Activated CD4-positive, alpha-beta T cell treated with anti-CD3 and anti-CD28 coated beads for 36 hours (primary cell): ENCODE data around the gene SPARCL1. TPM values are rescaled to one million over a fixed set of nuclear protein-coding genes. Genes with fewer than 3 reads are reported as not detected.
"Not testable (repeated sequence)": the region's sequence is repeated elsewhere in the genome, so short reads cannot be mapped to it uniquely, and the experiment has no call there.

Source experiments
- ATAC-seq: fragments of 200-7000 bp; cut with Tn5 transposase; one replicate; pipeline ENCODE4 v1.10.0; 2021; ENCODE audit warnings: mild to moderate bottlenecking, moderate library complexity
- CTCF ChIA-PET: fragments of 350-600 bp; sonication (Branson Sonifier 250); formaldehyde crosslinking; loops from one replicate; lab custom pipeline; 2021; ENCODE audit warnings: antibody characterized with exemption; lab: Charles Lee
- POLR2A ChIA-PET: fragments of 350-600 bp; sonication (Branson Sonifier 250); formaldehyde crosslinking; loops from one replicate; lab custom pipeline; 2021; ENCODE audit warnings: antibody characterized with exemption, inconsistent platforms; lab: Charles Lee
- DNase-seq: peaks from one replicate; pipeline ENCODE4 v3.0.0-alpha.2; 2020
- H3K27ac Mint-ChIP-seq: one replicate; pipeline ENCODE4 v1.8.0; 2021; ENCODE audit warnings: mixed read lengths
- H3K27me3 Mint-ChIP-seq: one replicate; pipeline ENCODE4 v1.8.0; 2021; ENCODE audit warnings: mixed read lengths
- H3K36me3 Mint-ChIP-seq: one replicate; pipeline ENCODE4 v1.8.0; 2021; ENCODE audit warnings: low read depth, mixed read lengths
- H3K4me1 Mint-ChIP-seq: one replicate; pipeline ENCODE4 v1.8.0; 2021; ENCODE audit warnings: mixed read lengths
- H3K4me3 Mint-ChIP-seq: one replicate; pipeline ENCODE4 v1.8.0; 2021; ENCODE audit warnings: mild to moderate bottlenecking, moderate library complexity, mixed read lengths
- H3K9me3 Mint-ChIP-seq: one replicate; pipeline ENCODE4 v1.8.0; 2021; ENCODE audit warnings: low read depth, mixed read lengths
- intact Hi-C, 2 experiments: fragments of 100-400 bp; cut with DNase I in 1 of 2; cut with micrococcal nuclease in 1 of 2; formaldehyde crosslinking; loops; one replicate each; pipeline versions ENCODE4 v1.14.2 to v1.15.1; 2022 to 2024; cut with DNase I, micrococcal nuclease
- total RNA-seq, 2 experiments: library from RNA; stranded (reverse); gene quantifications; one replicate each; pipeline ENCODE4 v1.2.3, GENCODE V29; 2021

Gene SPARCL1
- total RNA-seq, 2 experiments from 2014 or later: not detected

- peaks cover 4% of the 10 kb centered on the region for H3K36me3 Mint-ChIP-seq
- ATAC-seq (no peak), DNase-seq (no peak)
- H3K4me3 Mint-ChIP-seq: no peak overlapping the region
- H3K9me3 Mint-ChIP-seq: peaks cover 1% of the 10 kb centered on the region
- intact Hi-C loops: no loop called here
- no peak overlapping the region for H3K27ac Mint-ChIP-seq
- H3K27me3 Mint-ChIP-seq: no peaks in the 10 kb centered on the region
- no peaks in the 10 kb centered on the region for H3K4me1 Mint-ChIP-seq
- ChIA-PET POLR2A (no interaction called here), CTCF (interaction anchor here (1.5 to 2.2 kb wide), 3 partner anchors 13 to 127 kb away, joined by 3 to 8 read pairs (median 6); no protein-coding TSS in a partner anchor)
These were observed 47.8 kb downstream of the SPARCL1 start for GRCh38 chr4:87481377-87481776.

- no peak for DNase-seq
- Mint-ChIP-seq H3K27ac (no peak overlapping the region), H3K4me1 (no peaks in the 10 kb centered on the region), H3K36me3 (peaks cover 4% of the 10 kb centered on the region), H3K9me3 (peaks cover 1% of the 10 kb centered on the region), H3K4me3 (no peak overlapping the region), H3K27me3 (no peaks in the 10 kb centered on the region)
- CTCF ChIA-PET: no interaction called here
- POLR2A ChIA-PET: no interaction called here
- intact Hi-C loops: no loop called here
- no peak for ATAC-seq
These were observed 50.4 kb downstream of the SPARCL1 start for GRCh38 chr4:87478732-87479250.

- CTCF ChIA-PET: interaction anchor here (1.8 kb wide), 1 partner anchor 9 kb away, joined by 8 read pairs; no protein-coding TSS in a partner anchor
- no peak for ATAC-seq
- POLR2A ChIA-PET: no interaction called here
- no peak overlapping the region for H3K4me3 Mint-ChIP-seq
- H3K4me1 Mint-ChIP-seq: no peaks in the 10 kb centered on the region
- no peaks in the 10 kb centered on the region for H3K9me3 Mint-ChIP-seq
- no peaks in the 10 kb centered on the region for H3K36me3 Mint-ChIP-seq
- intact Hi-C loops: no loop called here
- H3K27ac Mint-ChIP-seq: no peak overlapping the region
- no peak for DNase-seq
- no peaks in the 10 kb centered on the region for H3K27me3 Mint-ChIP-seq
These were observed 52.2 kb downstream of the SPARCL1 start for GRCh38 chr4:87476934-87477333.

GRCh38 chr4:87469390-87469789 lies 59.8 kb downstream of the SPARCL1 start:
- POLR2A ChIA-PET: no interaction called here
- no peaks in the 10 kb centered on the region for H3K36me3 Mint-ChIP-seq
- H3K4me1 Mint-ChIP-seq: no peaks in the 10 kb centered on the region

GRCh38 chr4:87465739-87466366 lies 63.3 kb downstream of the SPARCL1 start:
- H3K9me3 Mint-ChIP-seq: no peaks in the 10 kb centered on the region

More at GRCh38 chr4:87469390-87469789, 59.8 kb downstream of the SPARCL1 start:
- Mint-ChIP-seq H3K4me3 (no peak overlapping the region), H3K27ac (no peak overlapping the region), H3K9me3 (no peaks in the 10 kb centered on the region), H3K27me3 (no peaks in the 10 kb centered on the region)
- CTCF ChIA-PET: interaction anchor here (6.2 kb wide), 1 partner anchor 116 kb away, joined by 58 read pairs; no protein-coding TSS in a partner anchor
- ATAC-seq (peak; percentile 16), DNase-seq (no peak)
- intact Hi-C loops: loop anchor here (5.0 kb wide), 1 partner anchor 117 kb away; no protein-coding TSS in a partner anchor

GRCh38 chr4:87462102-87462501 lies 67.1 kb downstream of the SPARCL1 start:
- Mint-ChIP-seq H3K36me3 (peaks cover 20% of the 10 kb centered on the region), H3K4me3 (no peak overlapping the region), H3K27me3 (no peaks in the 10 kb centered on the region), H3K27ac (no peak overlapping the region), H3K9me3 (no peaks in the 10 kb centered on the region), H3K4me1 (no peaks in the 10 kb centered on the region)
- ATAC-seq (no peak), DNase-seq (no peak)
- CTCF ChIA-PET: interaction anchor here (1.0 kb wide), 1 partner anchor 13 kb away, joined by 3 read pairs; no protein-coding TSS in a partner anchor
- POLR2A ChIA-PET: no interaction called here
- intact Hi-C loops: no loop called here

More at GRCh38 chr4:87465739-87466366, 63.3 kb downstream of the SPARCL1 start:
- no peak overlapping the region for H3K27ac Mint-ChIP-seq
- DNase-seq (no peak), ATAC-seq (no peak)
- H3K36me3 Mint-ChIP-seq: no peaks in the 10 kb centered on the region
- CTCF ChIA-PET: interaction anchor here (0.7 to 6.2 kb wide), 10 partner anchors 8 to 119 kb away, joined by 3 to 58 read pairs (median 3); no protein-coding TSS in a partner anchor
- no peaks in the 10 kb centered on the region for H3K4me1 Mint-ChIP-seq
- H3K27me3 Mint-ChIP-seq: no peaks in the 10 kb centered on the region
- intact Hi-C loops: loop anchor here (1.0 to 5.0 kb wide), 4 partner anchors 114 to 316 kb away; no protein-coding TSS in a partner anchor
- no peak overlapping the region for H3K4me3 Mint-ChIP-seq
- POLR2A ChIA-PET: no interaction called here

- no peak overlapping the region for H3K4me3 Mint-ChIP-seq
These were observed 67.9 kb downstream of the SPARCL1 start for GRCh38 chr4:87461281-87461700.

GRCh38 chr4:87458913-87459312 lies 70.3 kb downstream of the SPARCL1 start:
- CTCF ChIA-PET: interaction anchor here (0.9 to 2.4 kb wide), 2 partner anchors 8 to 10 kb away, joined by 3 to 11 read pairs; no protein-coding TSS in a partner anchor
- Mint-ChIP-seq H3K36me3 (peaks cover 26% of the 10 kb centered on the region), H3K4me3 (no peak overlapping the region), H3K27me3 (no peaks in the 10 kb centered on the region), H3K4me1 (no peaks in the 10 kb centered on the region), H3K27ac (no peak overlapping the region), H3K9me3 (no peaks in the 10 kb centered on the region)
- DNase-seq (no peak), ATAC-seq (no peak)
- POLR2A ChIA-PET: no interaction called here
- intact Hi-C loops: no loop called here

More at GRCh38 chr4:87461281-87461700, 67.9 kb downstream of the SPARCL1 start:
- Mint-ChIP-seq H3K27me3 (no peaks in the 10 kb centered on the region), H3K27ac (no peak overlapping the region), H3K9me3 (no peaks in the 10 kb centered on the region), H3K36me3 (peaks cover 20% of the 10 kb centered on the region), H3K4me1 (no peaks in the 10 kb centered on the region)
- ATAC-seq (no peak), DNase-seq (no peak)
- ChIA-PET CTCF (no interaction called here), POLR2A (no interaction called here)
- intact Hi-C loops: no loop called here

- Mint-ChIP-seq H3K4me1 (no peaks in the 10 kb centered on the region), H3K36me3 (peaks cover 21% of the 10 kb centered on the region), H3K9me3 (no peaks in the 10 kb centered on the region), H3K27ac (no peak overlapping the region), H3K27me3 (no peaks in the 10 kb centered on the region), H3K4me3 (no peak overlapping the region)
- no peak for ATAC-seq
- intact Hi-C loops: no loop called here
- no peak for DNase-seq
- ChIA-PET POLR2A (no interaction called here), CTCF (no interaction called here)
These were observed 77.6 kb downstream of the SPARCL1 start for GRCh38 chr4:87451537-87451936.

GRCh38 chr4:87446375-87446774 lies 82.8 kb downstream of the SPARCL1 start:
- H3K4me1 Mint-ChIP-seq, DNase-seq, H3K4me3 Mint-ChIP-seq, H3K9me3 Mint-ChIP-seq, H3K27me3 Mint-ChIP-seq, H3K27ac Mint-ChIP-seq, POLR2A ChIA-PET, ATAC-seq, intact Hi-C loops: not testable (repeated sequence)
- peaks cover 24% of the 10 kb centered on the region for H3K36me3 Mint-ChIP-seq
- CTCF ChIA-PET: interaction anchor here (0.6 kb wide), 1 partner anchor 953 kb away, joined by 3 read pairs; no protein-coding TSS in a partner anchor

- no peak for ATAC-seq
- Mint-ChIP-seq H3K9me3 (no peaks in the 10 kb centered on the region), H3K27me3 (no peaks in the 10 kb centered on the region), H3K4me3 (no peak overlapping the region), H3K4me1 (no peaks in the 10 kb centered on the region), H3K36me3 (peaks cover 21% of the 10 kb centered on the region), H3K27ac (no peak overlapping the region)
- ChIA-PET POLR2A (no interaction called here), CTCF (interaction anchor here (0.6 to 2.2 kb wide), 2 partner anchors 83 to 952 kb away, joined by 3 to 6 read pairs; no protein-coding TSS in a partner anchor)
- intact Hi-C loops: no loop called here
- no peak for DNase-seq
These were observed 83.2 kb downstream of the SPARCL1 start for GRCh38 chr4:87445964-87446363.
